Measurements from ENCODE around the gene CNKSR3. TPM values are rescaled to one million over a fixed set of nuclear protein-coding genes. Genes with fewer than 3 reads are reported as not detected.

CNKSR3 gene
- total RNA-seq, 1 experiment from 2014 or later, result 10.3 TPM

- no peak for DNase-seq (ENCODE audit: low spot score)
- ChIA-PET CTCF (no interaction called here), POLR2A (ENCODE audit: low non-redundant PET) (no interaction called here)
- TF ChIP-seq CTCF (conservative IDR thresholded peaks at IDR 0.05; ENCODE audit: low read depth, low read length), result no peak
- no peak for TF ChIP-seq EZH2 (IDR thresholded peaks at IDR 0.05; ENCODE audit: borderline replicate concordance, low read depth, low read length, poor library complexity, severe bottlenecking)
- Histone ChIP-seq H3K4me3 (ENCODE audit: low read depth, low read length, poor library complexity, severe bottlenecking) (no peak overlapping the region), H3K9me3 (ENCODE audit: low read depth, low read length, poor library complexity, severe bottlenecking) (no peaks in the 10 kb centered on the region), H3K36me3 (ENCODE audit: insufficient read depth, low read length, poor library complexity, severe bottlenecking) (no peaks in the 10 kb centered on the region), H3K27me3 (replicated peaks; ENCODE audit: insufficient read depth, low read depth, low read length, poor library complexity) (no peaks in the 10 kb centered on the region), H3K4me1 (ENCODE audit: insufficient read depth, low read length, poor library complexity, severe bottlenecking) (peaks cover 18% of the 10 kb centered on the region), H3K27ac (ENCODE audit: low read depth, low read length, poor library complexity, severe bottlenecking) (no peak overlapping the region)
- intact Hi-C loops (cut with micrococcal nuclease; ENCODE audit: unreplicated experiment), result no loop called here
- BruUV-seq (replicated peaks), result no TSS peak
Observed at GRCh38 chr6:154482858-154483257, 27.6 kb downstream of the CNKSR3 start.

- TF ChIP-seq CTCF (conservative IDR thresholded peaks at IDR 0.05; ENCODE audit: low read depth, low read length) (no peak), EZH2 (IDR thresholded peaks at IDR 0.05; ENCODE audit: borderline replicate concordance, low read depth, low read length, poor library complexity, severe bottlenecking) (no peak)
- no peaks in the 10 kb centered on the region for H3K27me3 ChIP-seq (replicated peaks; ENCODE audit: insufficient read depth, low read depth, low read length, poor library complexity)
- peaks cover 14% of the 10 kb centered on the region for H3K4me1 ChIP-seq (ENCODE audit: insufficient read depth, low read length, poor library complexity, severe bottlenecking)
- no peaks in the 10 kb centered on the region for H3K36me3 ChIP-seq (ENCODE audit: insufficient read depth, low read length, poor library complexity, severe bottlenecking)
- intact Hi-C loops (cut with micrococcal nuclease; ENCODE audit: unreplicated experiment), result no loop called here
- H3K27ac ChIP-seq (ENCODE audit: low read depth, low read length, poor library complexity, severe bottlenecking), result no peak overlapping the region
- CTCF ChIA-PET, result no interaction called here
- no TSS peak for BruUV-seq (replicated peaks)
- no peak for DNase-seq (ENCODE audit: low spot score)
- H3K9me3 ChIP-seq (ENCODE audit: low read depth, low read length, poor library complexity, severe bottlenecking), result no peaks in the 10 kb centered on the region
- POLR2A ChIA-PET (ENCODE audit: low non-redundant PET), result no interaction called here
- no peak overlapping the region for H3K4me3 ChIP-seq (ENCODE audit: low read depth, low read length, poor library complexity, severe bottlenecking)
Observed at GRCh38 chr6:154481521-154482013, 28.9 kb downstream of the CNKSR3 start.

- no TSS peak for BruUV-seq (replicated peaks)
- H3K9me3 ChIP-seq (ENCODE audit: low read depth, low read length, poor library complexity, severe bottlenecking), result no peaks in the 10 kb centered on the region
- H3K27ac ChIP-seq (ENCODE audit: low read depth, low read length, poor library complexity, severe bottlenecking), result peak overlapping the region; percentile 32
- peaks cover 8% of the 10 kb centered on the region for H3K4me1 ChIP-seq (ENCODE audit: insufficient read depth, low read length, poor library complexity, severe bottlenecking)
- no peak for DNase-seq (ENCODE audit: low spot score)
- POLR2A ChIA-PET (ENCODE audit: low non-redundant PET), result no interaction called here
- H3K36me3 ChIP-seq (ENCODE audit: insufficient read depth, low read length, poor library complexity, severe bottlenecking), result no peaks in the 10 kb centered on the region
- CTCF ChIA-PET, result no interaction called here
- no peaks in the 10 kb centered on the region for H3K27me3 ChIP-seq (replicated peaks; ENCODE audit: insufficient read depth, low read depth, low read length, poor library complexity)
- TF ChIP-seq EZH2 (IDR thresholded peaks at IDR 0.05; ENCODE audit: borderline replicate concordance, low read depth, low read length, poor library complexity, severe bottlenecking) (no peak), CTCF (conservative IDR thresholded peaks at IDR 0.05; ENCODE audit: low read depth, low read length) (no peak)
- intact Hi-C loops (cut with micrococcal nuclease; ENCODE audit: unreplicated experiment), result no loop called here
- H3K4me3 ChIP-seq (ENCODE audit: low read depth, low read length, poor library complexity, severe bottlenecking), result peak overlapping the region; percentile 20
Observed at GRCh38 chr6:154479771-154480639, 30.5 kb downstream of the CNKSR3 start.
